BLaER1 treated with 17β-estradiol and CSF1 and Interleukin-3, amounts not matched to agents 10 nM and 100 nM (cell line): ENCODE measurements around the gene DNER.

Experiments
- H3K27ac ChIP-seq, 11 experiments: shearing (Covaris generic); formaldehyde crosslinking; 2 replicates each; pipeline ENCODE4 v1.8.1; 2022
- H3K27me3 ChIP-seq, 11 experiments: shearing (Covaris generic); formaldehyde crosslinking; 2 replicates each; pipeline ENCODE4 v1.8.1; 2022
- H3K36me3 ChIP-seq, 11 experiments: shearing (Covaris generic); formaldehyde crosslinking; 2 replicates each; pipeline ENCODE4 v1.8.1; 2022
- H3K4me1 ChIP-seq, 10 experiments: shearing (Covaris generic); formaldehyde crosslinking; 2 replicates each; pipeline ENCODE4 v1.8.1; 2022
- H3K4me2 ChIP-seq, 11 experiments: shearing (Covaris generic); formaldehyde crosslinking; 2 replicates each; pipeline ENCODE4 v1.8.1; 2022
- H3K4me3 ChIP-seq, 10 experiments: shearing (Covaris generic); formaldehyde crosslinking; 2 replicates each; pipeline ENCODE4 v1.8.1; 2022
- H3K9ac ChIP-seq, 11 experiments: shearing (Covaris generic); formaldehyde crosslinking; 2 replicates each; pipeline ENCODE4 v1.8.1; 2022
- H3K9me3 ChIP-seq, 11 experiments: shearing (Covaris generic); formaldehyde crosslinking; replicated peaks in 1 of 11; 2 replicates each; pipeline ENCODE4 v1.8.1; 2022
- H4K20me1 ChIP-seq, 11 experiments: shearing (Covaris generic); formaldehyde crosslinking; 2 replicates each; pipeline ENCODE4 v1.8.1; 2022
- Cebpa-rat ChIP-seq, 11 experiments: shearing (Covaris generic); IDR thresholded peaks; 2 replicates each; pipeline ENCODE4 v1.8.1; 2022

The DNER gene

GRCh38 chr2:229489016-229489415 lies 225.3 kb downstream of the DNER start:
- H3K27ac ChIP-seq: no peak overlapping the region
- no peaks in the 10 kb centered on the region; a peak in 1 of 22 replicates for H3K36me3 ChIP-seq
- H3K4me1 ChIP-seq: peaks cover 0 to 52% (median 34%) of the 10 kb centered on the region in 10 experiments; a peak in 17 of 20 replicates
- H3K9ac ChIP-seq: no peak overlapping the region
- H3K27me3 ChIP-seq: no peaks in the 10 kb centered on the region
- H3K9me3 ChIP-seq: peaks cover 10 to 30% (median 14%) of the 10 kb centered on the region in 11 experiments; a peak in 20 of 22 replicates
- peak overlapping the region in 3 of 11 experiments; percentile 2 to 46 (median 3); a peak in 3 of 22 replicates for H3K4me2 ChIP-seq
- TF ChIP-seq Cebpa-rat (IDR thresholded peaks at IDR 0.05): no peak
- no peaks in the 10 kb centered on the region for H4K20me1 ChIP-seq
- no peak overlapping the region for H3K4me3 ChIP-seq

GRCh38 chr2:229488232-229488631 lies 226.1 kb downstream of the DNER start:
- peaks cover 0 to 59% (median 37%) of the 10 kb centered on the region in 10 experiments; a peak in 17 of 20 replicates for H3K4me1 ChIP-seq
- peaks cover 10 to 30% (median 14%) of the 10 kb centered on the region in 11 experiments; a peak in 20 of 22 replicates for H3K9me3 ChIP-seq
- H3K36me3 ChIP-seq: no peaks in the 10 kb centered on the region; a peak in 1 of 22 replicates
- no peak overlapping the region for H3K4me3 ChIP-seq
- no peak overlapping the region for H3K9ac ChIP-seq
- H3K27me3 ChIP-seq: no peaks in the 10 kb centered on the region
- H3K4me2 ChIP-seq: peak overlapping the region in 5 of 11 experiments; percentile 3 to 46 (median 32); a peak in 6 of 22 replicates
- no peak for TF ChIP-seq Cebpa-rat (IDR thresholded peaks at IDR 0.05)
- no peak overlapping the region for H3K27ac ChIP-seq
- H4K20me1 ChIP-seq: no peaks in the 10 kb centered on the region

- Histone ChIP-seq H3K36me3 (no peaks in the 10 kb centered on the region; a peak in 1 of 22 replicates), H3K9me3 (peaks cover 10 to 36% (median 16%) of the 10 kb centered on the region in 11 experiments; a peak in 20 of 22 replicates), H3K4me3 (peak overlapping the region in 3 of 10 experiments; percentile 8 to 20 (median 17); a peak in 2 of 20 replicates), H3K27ac (peak overlapping the region in 3 of 11 experiments; percentile 54 to 74 (median 60); a peak in 6 of 22 replicates), H3K27me3 (no peaks in the 10 kb centered on the region), H4K20me1 (no peaks in the 10 kb centered on the region), H3K4me1 (peaks cover 0 to 63% (median 39%) of the 10 kb centered on the region in 10 experiments; a peak in 17 of 20 replicates), H3K9ac (peak overlapping the region in 4 of 11 experiments; percentile 4 to 58 (median 31); a peak in 7 of 22 replicates), H3K4me2 (peak overlapping the region in 10 of 11 experiments; percentile 34 to 89 (median 72); a peak in 16 of 22 replicates)
- no peak for TF ChIP-seq Cebpa-rat (IDR thresholded peaks at IDR 0.05)
Measured at GRCh38 chr2:229486673-229487072, 227.7 kb downstream of the DNER start.

GRCh38 chr2:229485857-229486256 lies 228.5 kb downstream of the DNER start:
- no peaks in the 10 kb centered on the region; a peak in 1 of 22 replicates for H3K36me3 ChIP-seq
- peaks cover 10 to 30% (median 16%) of the 10 kb centered on the region in 11 experiments; a peak in 20 of 22 replicates for H3K9me3 ChIP-seq
- no peaks in the 10 kb centered on the region for H4K20me1 ChIP-seq
- peak in 1 of 11 experiments; percentile 35; a peak in 1 of 22 replicates for TF ChIP-seq Cebpa-rat (IDR thresholded peaks at IDR 0.05)
- peak overlapping the region in 10 of 11 experiments; percentile 34 to 89 (median 72); a peak in 20 of 22 replicates for H3K4me2 ChIP-seq
- H3K27ac ChIP-seq: peak overlapping the region in 4 of 11 experiments; percentile 27 to 74 (median 57); a peak in 7 of 22 replicates
- H3K4me3 ChIP-seq: peak overlapping the region in 3 of 10 experiments; percentile 8 to 20 (median 17); a peak in 3 of 20 replicates
- H3K27me3 ChIP-seq: no peaks in the 10 kb centered on the region
- peaks cover 0 to 72% (median 45%) of the 10 kb centered on the region in 10 experiments; a peak in 17 of 20 replicates for H3K4me1 ChIP-seq
- H3K9ac ChIP-seq: peak overlapping the region in 4 of 11 experiments; percentile 4 to 58 (median 31); a peak in 6 of 22 replicates

GRCh38 chr2:229477269-229477755 lies 237.0 kb downstream of the DNER start:
- no peak for TF ChIP-seq Cebpa-rat (IDR thresholded peaks at IDR 0.05)
- Histone ChIP-seq H3K9ac (no peak overlapping the region), H3K27me3 (no peaks in the 10 kb centered on the region), H3K4me2 (no peak overlapping the region), H3K9me3 (peaks cover 0 to 5% (median 0%) of the 10 kb centered on the region in 11 experiments; a peak in 4 of 22 replicates), H3K27ac (no peak overlapping the region), H4K20me1 (no peaks in the 10 kb centered on the region), H3K4me1 (peaks cover 0 to 14% (median 8%) of the 10 kb centered on the region in 10 experiments; a peak in 11 of 20 replicates), H3K36me3 (no peaks in the 10 kb centered on the region), H3K4me3 (no peak overlapping the region)

GRCh38 chr2:229475778-229476177 lies 238.6 kb downstream of the DNER start:
- Histone ChIP-seq H3K9me3 (peaks cover 0 to 5% (median 0%) of the 10 kb centered on the region in 11 experiments; a peak in 1 of 22 replicates), H3K4me2 (no peak overlapping the region), H3K27me3 (no peaks in the 10 kb centered on the region), H3K4me3 (no peak overlapping the region), H3K27ac (no peak overlapping the region), H4K20me1 (no peaks in the 10 kb centered on the region), H3K9ac (no peak overlapping the region), H3K36me3 (no peaks in the 10 kb centered on the region), H3K4me1 (peaks cover 0 to 5% (median 0%) of the 10 kb centered on the region in 10 experiments; a peak in 2 of 20 replicates)
- TF ChIP-seq Cebpa-rat (IDR thresholded peaks at IDR 0.05): no peak

- Histone ChIP-seq H4K20me1 (no peaks in the 10 kb centered on the region), H3K27ac (no peak overlapping the region), H3K36me3 (no peaks in the 10 kb centered on the region), H3K4me3 (no peak overlapping the region), H3K4me1 (peaks cover 0 to 5% (median 0%) of the 10 kb centered on the region in 10 experiments; a peak in 2 of 20 replicates), H3K9ac (no peak overlapping the region), H3K27me3 (no peaks in the 10 kb centered on the region), H3K9me3 (peaks cover 0 to 4% (median 0%) of the 10 kb centered on the region in 11 experiments; a peak in 1 of 22 replicates), H3K4me2 (no peak overlapping the region)
- no peak for TF ChIP-seq Cebpa-rat (IDR thresholded peaks at IDR 0.05)
Measured at GRCh38 chr2:229474125-229474524, 240.2 kb downstream of the DNER start.

- Histone ChIP-seq H3K4me3 (no peak overlapping the region), H3K9ac (no peak overlapping the region), H4K20me1 (no peaks in the 10 kb centered on the region), H3K4me1 (no peaks in the 10 kb centered on the region), H3K27me3 (no peaks in the 10 kb centered on the region), H3K9me3 (no peaks in the 10 kb centered on the region), H3K36me3 (no peaks in the 10 kb centered on the region), H3K27ac (no peak overlapping the region), H3K4me2 (no peak overlapping the region)
- no peak for TF ChIP-seq Cebpa-rat (IDR thresholded peaks at IDR 0.05)
Measured at GRCh38 chr2:229470781-229471180, 243.6 kb downstream of the DNER start.

- H3K4me1 ChIP-seq: no peaks in the 10 kb centered on the region
- H3K4me3 ChIP-seq: no peak overlapping the region
- no peak overlapping the region for H3K27ac ChIP-seq
- no peaks in the 10 kb centered on the region for H4K20me1 ChIP-seq
- peaks cover 0 to 5% (median 0%) of the 10 kb centered on the region in 11 experiments; a peak in 1 of 22 replicates for H3K9me3 ChIP-seq
- no peak overlapping the region for H3K9ac ChIP-seq
- TF ChIP-seq Cebpa-rat (IDR thresholded peaks at IDR 0.05): no peak
- no peak overlapping the region for H3K4me2 ChIP-seq
- no peaks in the 10 kb centered on the region for H3K27me3 ChIP-seq
- no peaks in the 10 kb centered on the region for H3K36me3 ChIP-seq
Measured at GRCh38 chr2:229467783-229468182, 246.6 kb downstream of the DNER start.
